HG02938 (cell line): ENCODE data around the gene ATP5F1D.
"Not testable (repeated sequence)": the region's sequence is repeated elsewhere in the genome, so short reads cannot be mapped to it uniquely, and the experiment has no call there.

ENCODE experiments used
- ATAC-seq: cut with Tn5 transposase; IDR thresholded peaks from one replicate; pipeline ENCODE4 v1.9.1; 2021; ENCODE audit warnings: mild to moderate bottlenecking, moderate library complexity; ENCODE audit not compliant: unreplicated experiment

The ATP5F1D gene

GRCh38 chr19:1245494-1246264 is 4.1 kb downstream of the ATP5F1D start:
- no peak for ATAC-seq

GRCh38 chr19:1246265-1247087 is 4.9 kb downstream of the ATP5F1D start:
- ATAC-seq: not testable (repeated sequence)

GRCh38 chr19:1247748-1248138 is 6.2 kb downstream of the ATP5F1D start:
- no peak for ATAC-seq

- ATAC-seq: peak; percentile 3
These were observed 6.7 kb downstream of the ATP5F1D start, which contains the start of gene MIDN for GRCh38 chr19:1248139-1248785. TSS of gene MIDN (plus strand) at chr19:1248583. CDS start at chr19:1250297, 1,714 bp downstream.

- peak; percentile 25 for ATAC-seq
These were observed 7.3 kb downstream of the ATP5F1D start for GRCh38 chr19:1248786-1249297.

- peak; percentile 45 for ATAC-seq
These were observed 7.9 kb downstream of the ATP5F1D start for GRCh38 chr19:1249298-1249989.

- no peak for ATAC-seq
These were observed 8.5 kb downstream of the ATP5F1D start for GRCh38 chr19:1249990-1250436.

GRCh38 chr19:1250437-1251260 is 9.1 kb downstream of the ATP5F1D start:
- no peak for ATAC-seq

GRCh38 chr19:1251330-1252220 is 10.0 kb downstream of the ATP5F1D start:
- ATAC-seq: no peak

GRCh38 chr19:1252221-1252820 is 10.8 kb downstream of the ATP5F1D start:
- no peak for ATAC-seq

GRCh38 chr19:1252821-1253513 is 11.4 kb downstream of the ATP5F1D start:
- no peak for ATAC-seq

- no peak for ATAC-seq
These were observed 12.0 kb downstream of the ATP5F1D start for GRCh38 chr19:1253514-1254080.

GRCh38 chr19:1254081-1254527 is 12.6 kb downstream of the ATP5F1D start:
- no peak for ATAC-seq

- no peak for ATAC-seq
These were observed 13.1 kb downstream of the ATP5F1D start for GRCh38 chr19:1254530-1255185.

GRCh38 chr19:1255186-1256161 is 13.9 kb downstream of the ATP5F1D start:
- ATAC-seq: no peak
